ENCODE data around the gene TRIM63. TPM values are rescaled to one million over a fixed set of nuclear protein-coding genes. Genes with fewer than 3 reads are reported as not detected.

TRIM63 gene
- total and polyA plus RNA-seq, 9 of the 15 experiments (the other 6 are each of a cell fraction or from before 2014, with no cell fraction given) = 0.08 to 0.57 (median 0.36) TPM

DNA sequence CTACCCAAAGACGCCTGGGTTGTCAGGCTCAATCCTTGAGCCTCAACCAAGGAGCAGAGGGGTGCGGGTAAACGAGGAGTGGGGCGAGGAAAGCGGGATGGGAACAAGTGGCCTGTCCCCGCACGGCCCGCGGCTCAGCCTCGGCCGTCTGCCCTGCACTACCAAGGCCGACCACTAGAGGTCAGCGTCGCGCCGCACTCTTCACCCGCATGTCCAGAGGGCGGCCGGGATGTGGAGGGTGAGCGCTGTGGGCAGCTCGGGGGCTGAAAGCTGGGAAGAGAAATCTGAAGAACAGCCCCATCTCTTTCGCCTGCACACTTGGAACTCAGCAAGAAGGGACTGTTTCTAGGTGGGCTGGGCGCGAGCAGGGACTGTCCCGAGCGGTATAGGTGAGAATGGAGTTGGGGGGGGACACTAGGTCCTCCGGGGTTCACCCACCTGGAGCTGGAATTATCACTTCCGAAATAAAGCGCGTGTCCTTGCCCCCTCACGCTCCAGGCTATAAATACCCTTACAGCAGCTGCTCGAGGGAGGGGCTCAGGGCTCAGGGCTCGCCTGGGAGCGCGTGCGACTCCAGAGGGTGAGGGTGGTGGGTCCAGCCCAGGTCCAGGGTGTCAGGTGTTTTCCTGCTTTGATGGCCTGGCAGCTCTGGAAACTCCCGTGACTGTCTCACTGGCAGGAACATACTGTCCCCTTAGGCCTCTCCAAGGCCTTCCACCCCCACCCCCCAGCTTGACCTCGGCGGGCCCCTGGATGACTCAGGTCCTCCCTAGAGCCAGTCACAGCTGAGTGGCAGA, 31.3 kb downstream of the TRIM63 start (continued):
- TF ChIP-seq ESRRA (IDR thresholded peaks at IDR 0.05; ENCODE audit: borderline replicate concordance, low read depth) (peak; percentile 28; the same call in 1 of the 2 replicates), MAFG (tag; conservative IDR thresholded peaks at IDR 0.05) (no peak), POLR3G (IDR thresholded peaks at IDR 0.05; ENCODE audit: extremely low read depth, insufficient read length, insufficient replicate concordance) (no peak), ZNF165 (CRISPR knock-in tag; IDR thresholded peaks at IDR 0.05; ENCODE audit: borderline replicate concordance) (no peak), BDP1 (IDR thresholded peaks at IDR 0.05; ENCODE audit: insufficient read depth, insufficient read length) (no peak), RBM25 (IDR thresholded peaks at IDR 0.05; ENCODE audit: low read depth, low read length, severe bottlenecking) (no peak), ZNF12 (CRISPR knock-in tag; IDR thresholded peaks at IDR 0.05) (no peak), ZNF217 (CRISPR knock-in tag; IDR thresholded peaks at IDR 0.05) (no peak)
- TF ChIP-seq, protein P1, sequence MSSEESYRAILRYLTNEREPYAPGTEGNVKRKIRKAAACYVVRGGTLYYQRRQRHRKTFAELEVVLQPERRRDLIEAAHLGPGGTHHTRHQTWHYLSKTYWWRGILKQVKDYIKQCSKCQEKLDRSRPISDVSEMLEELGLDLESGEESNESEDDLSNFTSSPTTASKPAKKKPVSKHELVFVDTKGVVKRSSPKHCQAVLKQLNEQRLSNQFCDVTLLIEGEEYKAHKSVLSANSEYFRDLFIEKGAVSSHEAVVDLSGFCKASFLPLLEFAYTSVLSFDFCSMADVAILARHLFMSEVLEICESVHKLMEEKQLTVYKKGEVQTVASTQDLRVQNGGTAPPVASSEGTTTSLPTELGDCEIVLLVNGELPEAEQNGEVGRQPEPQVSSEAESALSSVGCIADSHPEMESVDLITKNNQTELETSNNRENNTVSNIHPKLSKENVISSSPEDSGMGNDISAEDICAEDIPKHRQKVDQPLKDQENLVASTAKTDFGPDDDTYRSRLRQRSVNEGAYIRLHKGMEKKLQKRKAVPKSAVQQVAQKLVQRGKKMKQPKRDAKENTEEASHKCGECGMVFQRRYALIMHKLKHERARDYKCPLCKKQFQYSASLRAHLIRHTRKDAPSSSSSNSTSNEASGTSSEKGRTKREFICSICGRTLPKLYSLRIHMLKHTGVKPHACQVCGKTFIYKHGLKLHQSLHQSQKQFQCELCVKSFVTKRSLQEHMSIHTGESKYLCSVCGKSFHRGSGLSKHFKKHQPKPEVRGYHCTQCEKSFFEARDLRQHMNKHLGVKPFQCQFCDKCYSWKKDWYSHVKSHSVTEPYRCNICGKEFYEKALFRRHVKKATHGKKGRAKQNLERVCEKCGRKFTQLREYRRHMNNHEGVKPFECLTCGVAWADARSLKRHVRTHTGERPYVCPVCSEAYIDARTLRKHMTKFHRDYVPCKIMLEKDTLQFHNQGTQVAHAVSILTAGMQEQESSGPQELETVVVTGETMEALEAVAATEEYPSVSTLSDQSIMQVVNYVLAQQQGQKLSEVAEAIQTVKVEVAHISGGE (CRISPR knock-in tag; IDR thresholded peaks at IDR 0.05) = no peak; a peak in 1 of 6 replicates
- TF ChIP-seq, protein P2, sequence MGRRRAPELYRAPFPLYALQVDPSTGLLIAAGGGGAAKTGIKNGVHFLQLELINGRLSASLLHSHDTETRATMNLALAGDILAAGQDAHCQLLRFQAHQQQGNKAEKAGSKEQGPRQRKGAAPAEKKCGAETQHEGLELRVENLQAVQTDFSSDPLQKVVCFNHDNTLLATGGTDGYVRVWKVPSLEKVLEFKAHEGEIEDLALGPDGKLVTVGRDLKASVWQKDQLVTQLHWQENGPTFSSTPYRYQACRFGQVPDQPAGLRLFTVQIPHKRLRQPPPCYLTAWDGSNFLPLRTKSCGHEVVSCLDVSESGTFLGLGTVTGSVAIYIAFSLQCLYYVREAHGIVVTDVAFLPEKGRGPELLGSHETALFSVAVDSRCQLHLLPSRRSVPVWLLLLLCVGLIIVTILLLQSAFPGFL (CRISPR knock-in tag; IDR thresholded peaks at IDR 0.05) = no peak
- TF ChIP-seq, protein P3, sequence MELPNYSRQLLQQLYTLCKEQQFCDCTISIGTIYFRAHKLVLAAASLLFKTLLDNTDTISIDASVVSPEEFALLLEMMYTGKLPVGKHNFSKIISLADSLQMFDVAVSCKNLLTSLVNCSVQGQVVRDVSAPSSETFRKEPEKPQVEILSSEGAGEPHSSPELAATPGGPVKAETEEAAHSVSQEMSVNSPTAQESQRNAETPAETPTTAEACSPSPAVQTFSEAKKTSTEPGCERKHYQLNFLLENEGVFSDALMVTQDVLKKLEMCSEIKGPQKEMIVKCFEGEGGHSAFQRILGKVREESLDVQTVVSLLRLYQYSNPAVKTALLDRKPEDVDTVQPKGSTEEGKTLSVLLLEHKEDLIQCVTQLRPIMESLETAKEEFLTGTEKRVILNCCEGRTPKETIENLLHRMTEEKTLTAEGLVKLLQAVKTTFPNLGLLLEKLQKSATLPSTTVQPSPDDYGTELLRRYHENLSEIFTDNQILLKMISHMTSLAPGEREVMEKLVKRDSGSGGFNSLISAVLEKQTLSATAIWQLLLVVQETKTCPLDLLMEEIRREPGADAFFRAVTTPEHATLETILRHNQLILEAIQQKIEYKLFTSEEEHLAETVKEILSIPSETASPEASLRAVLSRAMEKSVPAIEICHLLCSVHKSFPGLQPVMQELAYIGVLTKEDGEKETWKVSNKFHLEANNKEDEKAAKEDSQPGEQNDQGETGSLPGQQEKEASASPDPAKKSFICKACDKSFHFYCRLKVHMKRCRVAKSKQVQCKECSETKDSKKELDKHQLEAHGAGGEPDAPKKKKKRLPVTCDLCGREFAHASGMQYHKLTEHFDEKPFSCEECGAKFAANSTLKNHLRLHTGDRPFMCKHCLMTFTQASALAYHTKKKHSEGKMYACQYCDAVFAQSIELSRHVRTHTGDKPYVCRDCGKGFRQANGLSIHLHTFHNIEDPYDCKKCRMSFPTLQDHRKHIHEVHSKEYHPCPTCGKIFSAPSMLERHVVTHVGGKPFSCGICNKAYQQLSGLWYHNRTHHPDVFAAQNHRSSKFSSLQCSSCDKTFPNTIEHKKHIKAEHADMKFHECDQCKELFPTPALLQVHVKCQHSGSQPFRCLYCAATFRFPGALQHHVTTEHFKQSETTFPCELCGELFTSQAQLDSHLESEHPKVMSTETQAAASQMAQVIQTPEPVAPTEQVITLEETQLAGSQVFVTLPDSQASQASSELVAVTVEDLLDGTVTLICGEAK (IDR thresholded peaks at IDR 0.05) = no peak; the same call in 1 of the 2 replicates
- TF ChIP-seq, protein P3 (CRISPR knock-in tag; IDR thresholded peaks at IDR 0.05) = no peak
